Loucy (cell line): Measurements from ENCODE around the gene DEK.
A peak's percentile ranks its signal among the peaks of the same experiment; 100 is the strongest.

Experiments used
- H2AFZ ChIP-seq: fragments of 200-600 bp; sonication (generic); 2 replicates; pipeline ENCODE4 v1.6.0; 2016; ENCODE audit warnings: antibody characterized with exemption, mild to moderate bottlenecking, low read length, moderate library complexity
- H3F3A ChIP-seq: fragments of 200-600 bp; 2 replicates; pipeline ENCODE4 v1.6.0; 2016; ENCODE audit warnings: antibody characterized with exemption, low read depth, mild to moderate bottlenecking
- H3K27me3 ChIP-seq: fragments of 200-600 bp; sonication (generic); 2 replicates; pipeline ENCODE4 v1.6.1; 2014; ENCODE audit warnings: low read length, mild to moderate bottlenecking; ENCODE audit not compliant: insufficient read depth, poor library complexity, severe bottlenecking
- H3K36me3 ChIP-seq: fragments of 200-600 bp; sonication (generic); 2 replicates; pipeline ENCODE4 v1.6.1; 2016; ENCODE audit warnings: low read length; ENCODE audit not compliant: insufficient read depth
- H3K4me1 ChIP-seq: fragments of 200-600 bp; sonication (generic); 2 replicates; pipeline ENCODE4 v1.5.1; 2014; ENCODE audit warnings: low read length, mild to moderate bottlenecking; ENCODE audit not compliant: insufficient read depth, poor library complexity, severe bottlenecking
- H3K4me2 ChIP-seq: fragments of 200-600 bp; sonication (generic); 2 replicates; pipeline ENCODE4 v1.6.0; 2014; ENCODE audit warnings: antibody characterized with exemption, low read length, low read depth, mild to moderate bottlenecking; ENCODE audit not compliant: poor library complexity, severe bottlenecking
- H3K4me3 ChIP-seq: fragments of 200-600 bp; sonication (generic); 2 replicates; pipeline ENCODE4 v1.5.1; 2014; ENCODE audit warnings: low read length, mild to moderate bottlenecking, mixed read lengths; ENCODE audit not compliant: poor library complexity, severe bottlenecking
- H3K79me2 ChIP-seq: fragments of 200-600 bp; sonication (generic); 2 replicates; pipeline ENCODE4 v1.6.1; 2014; ENCODE audit warnings: low read length; ENCODE audit not compliant: insufficient read depth
- H3K9ac ChIP-seq: fragments of 200-600 bp; sonication (generic); 2 replicates; pipeline ENCODE4 v1.6.0; 2014; ENCODE audit warnings: mild to moderate bottlenecking, low read depth, low read length, moderate library complexity; ENCODE audit not compliant: poor library complexity, severe bottlenecking
- H3K9me2 ChIP-seq: fragments of 200-600 bp; sonication (generic); replicated peaks from 2 replicates; pipeline ENCODE4 v1.6.1; 2016; ENCODE audit warnings: low read depth, low read length, mixed read lengths
- H3K9me3 ChIP-seq: fragments of 200-600 bp; sonication (generic); 2 replicates; pipeline ENCODE4 v1.6.1; 2014; ENCODE audit warnings: mild to moderate bottlenecking, antibody characterized with exemption, low read length, low read depth; ENCODE audit not compliant: insufficient read depth
- H4K20me1 ChIP-seq: fragments of 200-600 bp; sonication (generic); 2 replicates; pipeline ENCODE4 v1.6.0; 2014; ENCODE audit warnings: antibody characterized with exemption, low read length, mild to moderate bottlenecking; ENCODE audit not compliant: insufficient read depth, poor library complexity, severe bottlenecking
- EZH2phosphoT487 ChIP-seq: fragments of 200-600 bp; IDR thresholded peaks from 2 replicates; pipeline ENCODE4 v1.6.1; 2018; ENCODE audit warnings: antibody characterized with exemption, mild to moderate bottlenecking, moderate library complexity, borderline replicate concordance
- TF ChIP-seq, protein P1 (sequence below): fragments of 200-600 bp; sonication (generic); conservative IDR thresholded peaks from 2 replicates; pipeline ENCODE4 v1.5.1; 2014; ENCODE audit warnings: mild to moderate bottlenecking, antibody characterized with exemption, low read length

The DEK gene

DNA sequence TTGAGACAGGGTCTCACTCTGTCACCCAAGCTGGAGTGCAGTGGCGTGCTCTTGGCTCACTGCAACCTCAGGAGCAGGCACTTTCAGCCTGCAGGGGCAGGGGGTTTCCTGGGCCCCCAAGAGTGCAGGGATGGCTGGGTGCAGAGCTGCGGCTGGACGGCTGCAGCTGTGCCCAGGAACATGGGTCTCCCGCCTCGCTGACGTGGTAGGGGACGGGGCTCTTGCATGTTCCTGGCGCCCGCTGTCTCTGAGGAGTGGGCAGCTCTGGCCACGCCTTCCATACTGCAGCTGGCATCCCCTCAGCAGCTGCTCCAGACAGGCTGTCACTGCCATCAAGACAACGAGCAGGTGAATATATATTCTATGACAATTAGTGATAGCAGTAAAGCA, 2.2 kb upstream of the DEK start:
- Histone ChIP-seq H2AFZ (no peak overlapping the region), H3K9me3 (no peaks in the 10 kb centered on the region; the same call in 1 of the 2 replicates), H3K9me2 (no peaks in the 10 kb centered on the region), H3F3A (no peaks in the 10 kb centered on the region), H3K36me3 (no peaks in the 10 kb centered on the region), H4K20me1 (peaks cover 22% of the 10 kb centered on the region), H3K4me1 (peaks cover 45% of the 10 kb centered on the region), H3K27me3 (peaks cover 32% of the 10 kb centered on the region), H3K4me3 (no peak overlapping the region), H3K4me2 (no peak overlapping the region), H3K79me2 (peaks cover 35% of the 10 kb centered on the region), H3K9ac (no peak overlapping the region)
- TF ChIP-seq, protein P1, sequence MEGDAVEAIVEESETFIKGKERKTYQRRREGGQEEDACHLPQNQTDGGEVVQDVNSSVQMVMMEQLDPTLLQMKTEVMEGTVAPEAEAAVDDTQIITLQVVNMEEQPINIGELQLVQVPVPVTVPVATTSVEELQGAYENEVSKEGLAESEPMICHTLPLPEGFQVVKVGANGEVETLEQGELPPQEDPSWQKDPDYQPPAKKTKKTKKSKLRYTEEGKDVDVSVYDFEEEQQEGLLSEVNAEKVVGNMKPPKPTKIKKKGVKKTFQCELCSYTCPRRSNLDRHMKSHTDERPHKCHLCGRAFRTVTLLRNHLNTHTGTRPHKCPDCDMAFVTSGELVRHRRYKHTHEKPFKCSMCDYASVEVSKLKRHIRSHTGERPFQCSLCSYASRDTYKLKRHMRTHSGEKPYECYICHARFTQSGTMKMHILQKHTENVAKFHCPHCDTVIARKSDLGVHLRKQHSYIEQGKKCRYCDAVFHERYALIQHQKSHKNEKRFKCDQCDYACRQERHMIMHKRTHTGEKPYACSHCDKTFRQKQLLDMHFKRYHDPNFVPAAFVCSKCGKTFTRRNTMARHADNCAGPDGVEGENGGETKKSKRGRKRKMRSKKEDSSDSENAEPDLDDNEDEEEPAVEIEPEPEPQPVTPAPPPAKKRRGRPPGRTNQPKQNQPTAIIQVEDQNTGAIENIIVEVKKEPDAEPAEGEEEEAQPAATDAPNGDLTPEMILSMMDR, result no peak
- no peak for TF ChIP-seq EZH2phosphoT487

DNA sequence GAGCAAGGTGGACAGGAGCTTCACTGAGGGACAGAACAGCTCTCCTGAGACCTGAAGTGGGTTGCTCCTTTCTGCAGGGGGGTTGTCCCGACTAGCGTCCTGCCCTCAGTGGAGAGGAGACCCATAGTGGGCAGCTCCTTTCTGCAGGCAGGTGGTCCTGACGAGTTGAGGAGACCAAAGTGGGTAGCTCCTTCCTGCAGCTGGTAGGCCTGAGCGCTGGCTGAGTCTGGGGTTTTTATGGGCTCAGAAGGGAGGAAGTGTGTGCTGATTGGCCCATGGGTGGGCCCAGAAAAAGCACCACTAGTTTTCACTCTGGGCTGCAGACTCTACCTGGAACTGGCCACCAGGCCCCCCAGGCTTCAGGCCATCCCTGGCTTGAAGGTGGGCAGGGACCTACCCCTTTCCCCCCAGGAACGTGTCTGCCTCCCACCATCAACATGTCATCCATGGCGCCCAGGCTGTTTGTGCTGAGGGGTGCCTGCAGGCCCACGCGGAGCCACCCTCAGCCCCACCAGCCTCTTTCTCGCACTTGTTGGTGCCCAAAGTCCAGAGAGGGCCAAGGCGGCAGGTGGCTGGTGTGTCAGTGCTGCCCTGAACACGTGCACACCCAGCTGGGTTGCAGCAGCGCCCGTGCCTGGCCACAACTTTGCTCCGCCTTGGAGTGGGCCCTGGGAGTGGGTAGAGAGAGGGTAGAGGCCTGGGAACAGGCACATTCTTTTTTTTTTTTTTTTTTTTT, 1.6 kb upstream of the DEK start:
- Histone ChIP-seq H3K4me1 (peaks cover 50% of the 10 kb centered on the region), H3K9me3 (no peaks in the 10 kb centered on the region; the same call in 1 of the 2 replicates), H3F3A (no peaks in the 10 kb centered on the region), H4K20me1 (peaks cover 28% of the 10 kb centered on the region), H3K36me3 (no peaks in the 10 kb centered on the region), H3K79me2 (peaks cover 41% of the 10 kb centered on the region), H3K9me2 (no peaks in the 10 kb centered on the region), H3K4me2 (no peak overlapping the region), H3K9ac (no peak overlapping the region), H3K27me3 (peaks cover 28% of the 10 kb centered on the region), H3K4me3 (no peak overlapping the region), H2AFZ (no peak overlapping the region)
- TF ChIP-seq, protein P1, result no peak
- TF ChIP-seq EZH2phosphoT487, result no peak

DNA sequence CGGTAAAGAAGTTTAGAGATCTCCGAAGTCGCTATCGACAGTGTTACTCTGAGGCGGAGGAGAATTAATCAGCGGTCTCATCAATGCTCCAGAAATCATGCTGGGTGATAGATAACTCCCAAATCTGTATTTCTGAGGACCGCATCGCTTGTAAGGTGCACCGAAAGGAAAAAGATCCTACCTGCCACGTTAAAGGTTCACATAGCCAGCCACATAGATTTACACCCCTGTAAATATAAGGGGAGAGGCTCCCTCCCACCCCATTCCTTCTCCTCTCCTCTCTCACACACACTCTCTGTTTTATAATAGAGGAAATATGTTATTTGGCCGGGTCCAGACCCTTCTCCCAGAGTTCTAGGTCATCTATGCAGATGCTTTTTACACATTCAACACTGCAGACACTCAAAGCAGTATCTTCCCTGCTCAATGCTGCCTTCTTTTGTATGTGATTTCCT, 620 bp upstream of the DEK start:
- Histone ChIP-seq H3K9ac (peak overlapping the region; percentile 75), H3K4me2 (peak overlapping the region; percentile 86), H4K20me1 (peaks cover 38% of the 10 kb centered on the region), H3K4me3 (peak overlapping the region; percentile 86), H3F3A (no peaks in the 10 kb centered on the region), H3K36me3 (no peaks in the 10 kb centered on the region), H2AFZ (peak overlapping the region; percentile 81), H3K79me2 (peaks cover 51% of the 10 kb centered on the region), H3K9me3 (no peaks in the 10 kb centered on the region; the same call in 1 of the 2 replicates), H3K27me3 (peaks cover 28% of the 10 kb centered on the region), H3K4me1 (peaks cover 59% of the 10 kb centered on the region), H3K9me2 (no peaks in the 10 kb centered on the region)
- TF ChIP-seq, protein P1, result 0 out of 2 replicates have a peak, but pooled peaks have one; percentile 9
- TF ChIP-seq EZH2phosphoT487, result no peak
